Smooth muscle cell (in vitro differentiated cells): Measurements from ENCODE around the gene CRADD. TPM values are rescaled to one million over a fixed set of nuclear protein-coding genes. Genes with fewer than 3 reads are reported as not detected.

Source experiments
- DNase-seq: peaks from one replicate; lab custom pipeline; 2025; ENCODE audit not compliant: unreplicated experiment; lab: John Stamatoyannopoulos, UW
- H2AFZ ChIP-seq: fragments of 200-600 bp; sonication (generic); 2 replicates; pipeline ENCODE4 v1.6.0; 2016; ENCODE audit warnings: antibody characterized with exemption, low read depth, mild to moderate bottlenecking
- H3F3A ChIP-seq: fragments of 200-600 bp; sonication (generic); 2 replicates; pipeline ENCODE4 v1.6.0; 2017; ENCODE audit warnings: antibody characterized with exemption, low read depth
- H3K27ac ChIP-seq: fragments of 200-600 bp; sonication (generic); 2 replicates; pipeline ENCODE4 v1.5.1; 2016; ENCODE audit warnings: low read depth, mild to moderate bottlenecking
- H3K27me3 ChIP-seq: fragments of 200-600 bp; sonication (generic); 2 replicates; pipeline ENCODE4 v1.6.1; 2016; ENCODE audit warnings: low read depth, mild to moderate bottlenecking
- H3K36me3 ChIP-seq: fragments of 200-600 bp; sonication (generic); 2 replicates; pipeline ENCODE4 v1.5.1; 2016; ENCODE audit warnings: low read depth
- H3K4me1 ChIP-seq: fragments of 200-600 bp; sonication (generic); 2 replicates; pipeline ENCODE4 v1.5.1; 2016; ENCODE audit warnings: low read depth
- H3K4me2 ChIP-seq: fragments of 200-600 bp; sonication (generic); 2 replicates; pipeline ENCODE4 v1.6.0; 2016; ENCODE audit warnings: mild to moderate bottlenecking
- H3K4me3 ChIP-seq: fragments of 200-600 bp; sonication (generic); 2 replicates; pipeline ENCODE4 v1.5.1; 2016; ENCODE audit warnings: mild to moderate bottlenecking
- H3K79me2 ChIP-seq: fragments of 200-600 bp; sonication (generic); 2 replicates; pipeline ENCODE4 v1.6.0; 2016; ENCODE audit warnings: low read depth, mild to moderate bottlenecking
- H3K9ac ChIP-seq: fragments of 200-600 bp; sonication (generic); 2 replicates; pipeline ENCODE4 v1.6.0; 2016; ENCODE audit warnings: low read depth
- H3K9me3 ChIP-seq: fragments of 200-600 bp; sonication (generic); replicated peaks from 2 replicates; pipeline ENCODE4 v1.5.1; 2016; ENCODE audit warnings: low read depth
- H4K20me1 ChIP-seq: fragments of 200-600 bp; sonication (generic); 2 replicates; pipeline ENCODE4 v1.6.0; 2016; ENCODE audit warnings: low read depth
- WGBS: methylation state at CpG from one replicate; pipeline ENCODE4 v1.1.7; 2016; ENCODE audit warnings: low lambda C conversion rate; 5-methylcytosine and 5-hydroxymethylcytosine counted together
- polyA plus RNA-seq: library from polyadenylated mRNA; unstranded; fragments of >200 nt; fragmentation: Nextera tagmentation; extraction: Ambion mirVana; gene quantifications from 2 replicates; pipeline ENCODE4 v1.2.1, GENCODE V29; 2016
- total RNA-seq: library from RNA; depleted of rRNA; stranded (reverse); fragments of >200 nt; gene quantifications from 2 replicates; pipeline ENCODE4 v1.2.3, GENCODE V29; 2014
- TF ChIP-seq, protein P1 (sequence below): fragments of 200-600 bp; sonication (generic); IDR thresholded peaks from 2 replicates; pipeline ENCODE4 v1.5.1; 2017; ENCODE audit warnings: borderline replicate concordance, mild to moderate bottlenecking, antibody characterized with exemption; ENCODE audit not compliant: insufficient read depth, poor library complexity, severe bottlenecking

CRADD gene
- total RNA-seq (16.8 and 28.6 TPM in 2 replicates), polyA plus RNA-seq (10.7 and 18.6 TPM in 2 replicates)

DNA sequence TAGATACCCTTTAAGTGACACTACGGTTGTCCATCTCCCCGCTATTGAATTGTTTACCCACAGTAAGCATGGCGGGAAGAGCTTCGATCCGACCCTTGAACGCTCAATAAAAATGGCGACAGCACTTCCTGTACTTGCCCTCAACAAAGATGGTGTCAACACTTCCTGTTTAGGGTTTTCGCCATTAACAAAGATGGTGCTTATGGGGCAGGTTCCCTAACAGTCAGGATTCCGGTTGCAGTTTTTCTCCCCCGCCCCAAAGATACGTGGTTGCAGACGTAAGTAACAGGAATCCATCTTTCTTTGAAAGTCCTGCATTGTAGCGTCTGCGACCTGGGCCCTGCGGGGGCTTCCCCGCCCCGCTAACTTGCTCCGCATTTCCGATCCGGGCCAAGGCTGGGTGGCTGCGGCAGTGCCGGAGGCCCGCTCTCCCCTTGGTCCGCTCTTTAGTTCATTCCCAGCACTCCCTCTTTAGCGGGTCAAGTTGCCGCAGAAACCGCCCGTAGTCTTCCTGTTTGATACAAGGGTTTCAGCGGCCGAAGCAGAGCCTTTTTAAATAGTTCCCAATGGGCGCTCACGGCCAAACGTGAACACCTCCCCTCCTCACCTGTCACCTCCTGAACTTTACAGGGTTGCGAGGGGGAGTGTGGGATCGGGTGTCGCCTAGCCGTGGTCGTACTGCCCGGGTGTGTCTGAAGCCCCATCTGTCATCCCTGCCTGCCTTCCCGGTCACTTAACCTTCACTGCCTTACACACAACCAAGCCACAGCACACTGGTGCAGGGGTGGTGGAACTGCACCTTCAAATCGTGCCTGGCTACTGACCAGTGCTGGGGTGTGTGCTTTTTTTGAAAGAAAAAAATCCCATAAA, at the start of gene CRADD:
CRADD (plus strand) TSS at position 181 of the 870 bp plus-strand sequence.
- Histone ChIP-seq H3K36me3 (no peaks in the 10 kb centered on the region), H3F3A (no peaks in the 10 kb centered on the region), H3K27ac (peak within 1 kb of the TSS; percentile 95), H2AFZ (peak within 1 kb of the TSS; percentile 100), H3K4me3 (peak within 1 kb of the TSS; percentile 79), H3K4me2 (peak within 1 kb of the TSS; percentile 92), H3K27me3 (no peaks in the 10 kb centered on the region), H3K9me3 (no peaks in the 10 kb centered on the region), H3K79me2 (peaks cover 3% of the 10 kb centered on the region), H3K4me1 (peaks cover 14% of the 10 kb centered on the region), H3K9ac (peak within 1 kb of the TSS; percentile 90), H4K20me1 (no peaks in the 10 kb centered on the region)
- WGBS = under 1% methylated on average over 41 of the region's 41 CpGs
- peak; percentile 36 for DNase-seq
- TF ChIP-seq, protein P1, sequence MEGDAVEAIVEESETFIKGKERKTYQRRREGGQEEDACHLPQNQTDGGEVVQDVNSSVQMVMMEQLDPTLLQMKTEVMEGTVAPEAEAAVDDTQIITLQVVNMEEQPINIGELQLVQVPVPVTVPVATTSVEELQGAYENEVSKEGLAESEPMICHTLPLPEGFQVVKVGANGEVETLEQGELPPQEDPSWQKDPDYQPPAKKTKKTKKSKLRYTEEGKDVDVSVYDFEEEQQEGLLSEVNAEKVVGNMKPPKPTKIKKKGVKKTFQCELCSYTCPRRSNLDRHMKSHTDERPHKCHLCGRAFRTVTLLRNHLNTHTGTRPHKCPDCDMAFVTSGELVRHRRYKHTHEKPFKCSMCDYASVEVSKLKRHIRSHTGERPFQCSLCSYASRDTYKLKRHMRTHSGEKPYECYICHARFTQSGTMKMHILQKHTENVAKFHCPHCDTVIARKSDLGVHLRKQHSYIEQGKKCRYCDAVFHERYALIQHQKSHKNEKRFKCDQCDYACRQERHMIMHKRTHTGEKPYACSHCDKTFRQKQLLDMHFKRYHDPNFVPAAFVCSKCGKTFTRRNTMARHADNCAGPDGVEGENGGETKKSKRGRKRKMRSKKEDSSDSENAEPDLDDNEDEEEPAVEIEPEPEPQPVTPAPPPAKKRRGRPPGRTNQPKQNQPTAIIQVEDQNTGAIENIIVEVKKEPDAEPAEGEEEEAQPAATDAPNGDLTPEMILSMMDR = no peak

DNA sequence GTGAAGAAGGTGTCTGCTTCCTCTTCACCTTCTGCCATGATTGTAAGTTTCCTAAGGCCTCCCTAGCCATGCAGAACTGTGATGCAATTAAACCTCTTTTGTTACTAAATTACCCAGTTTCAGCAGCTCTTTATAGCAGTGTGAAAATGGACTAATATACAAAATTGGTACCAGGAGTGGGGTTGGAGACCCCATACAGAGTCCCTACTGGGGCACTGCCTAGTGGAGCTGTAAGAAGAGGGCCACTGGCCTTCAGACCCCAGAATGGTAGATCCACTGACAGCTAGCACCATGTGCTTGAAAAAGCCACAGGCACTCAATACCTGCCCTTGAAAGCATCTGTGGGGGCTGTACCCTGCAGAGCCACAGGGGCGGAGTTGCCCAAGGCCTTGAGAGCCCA, 44.8 kb upstream of the CRADD start:
- Histone ChIP-seq H2AFZ (no peak overlapping the region), H3K4me1 (no peaks in the 10 kb centered on the region), H3K27me3 (no peaks in the 10 kb centered on the region), H3K4me2 (no peak overlapping the region), H3K9me3 (no peaks in the 10 kb centered on the region), H3F3A (no peaks in the 10 kb centered on the region), H3K9ac (no peak overlapping the region), H3K4me3 (no peak overlapping the region), H4K20me1 (no peaks in the 10 kb centered on the region), H3K27ac (no peak overlapping the region), H3K36me3 (no peaks in the 10 kb centered on the region), H3K79me2 (no peaks in the 10 kb centered on the region)
- 89% methylated on average over 1 of the region's 1 CpG for WGBS
- TF ChIP-seq, protein P1 = no peak
- DNase-seq = no peak

DNA sequence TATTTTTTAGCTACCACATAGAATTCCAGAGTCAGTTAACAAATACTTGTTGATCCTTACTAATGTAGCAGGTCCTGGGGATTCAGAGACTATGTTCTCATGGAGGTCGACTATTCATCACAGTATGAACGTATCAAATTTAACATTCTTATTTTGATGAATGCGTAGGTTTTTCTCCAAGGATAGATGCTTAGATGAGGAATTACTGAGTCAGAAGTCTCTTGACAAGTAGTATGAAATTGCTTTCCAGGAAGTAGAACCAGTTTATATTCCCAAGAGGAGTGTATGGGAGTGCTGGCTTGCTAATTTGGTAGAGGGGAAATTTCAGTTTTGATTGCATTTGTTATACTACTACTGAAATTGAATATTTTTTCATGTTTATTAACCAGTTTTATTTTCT, 42.8 kb upstream of the CRADD start:
- H3K27ac ChIP-seq = no peak overlapping the region
- H3F3A ChIP-seq = peaks cover 7% of the 10 kb centered on the region
- 86% methylated on average over 3 of the region's 3 CpGs for WGBS
- H4K20me1 ChIP-seq = no peaks in the 10 kb centered on the region
- TF ChIP-seq, protein P1 = no peak
- no peaks in the 10 kb centered on the region for H3K27me3 ChIP-seq
- H3K36me3 ChIP-seq = no peaks in the 10 kb centered on the region
- no peak overlapping the region for H3K9ac ChIP-seq
- H3K4me3 ChIP-seq = no peak overlapping the region
- no peak overlapping the region for H2AFZ ChIP-seq
- H3K4me2 ChIP-seq = no peak overlapping the region
- H3K79me2 ChIP-seq = no peaks in the 10 kb centered on the region
- DNase-seq = no peak
- H3K4me1 ChIP-seq = peaks cover 10% of the 10 kb centered on the region
- no peaks in the 10 kb centered on the region for H3K9me3 ChIP-seq
